ENCODE results near the gene PDE8A. TPM values are rescaled to one million over a fixed set of nuclear protein-coding genes. Genes with fewer than 3 reads are reported as not detected.
A peak's percentile ranks its signal among the peaks of the same experiment; 100 is the strongest.
"Not testable (repeated sequence)": the region's sequence is repeated elsewhere in the genome, so short reads cannot be mapped to it uniquely, and the experiment has no call there.

Gene PDE8A
- total RNA-seq, 1 experiment from 2014 or later: 27.4 TPM

- TF ChIP-seq CTCF (IDR thresholded peaks at IDR 0.05; ENCODE audit: unreplicated experiment): no peak
- BruUV-seq (replicated peaks): no TSS peak
- ChIA-PET POLR2A (interaction anchor here (0.7 to 4.0 kb wide), 2 partner anchors 9 to 54 kb away, joined by 3 to 46 read pairs; partner anchors contain the start of gene PDE8A), CTCF (interaction anchor here (0.6 to 1.0 kb wide), 4 partner anchors 10 to 840 kb away, joined by 3 to 4 read pairs (median 3); no protein-coding TSS in a partner anchor)
- Mint-ChIP-seq H3K4me1 (ENCODE audit: insufficient read depth, unreplicated experiment) (peaks cover 22% of the 10 kb centered on the region), H3K27me3 (ENCODE audit: insufficient read depth, unreplicated experiment) (no peaks in the 10 kb centered on the region), H3K27ac (ENCODE audit: low read depth, unreplicated experiment) (no peak overlapping the region), H3K9me3 (ENCODE audit: unreplicated experiment) (no peaks in the 10 kb centered on the region), H3K4me3 (ENCODE audit: unreplicated experiment) (no peak overlapping the region), H3K36me3 (ENCODE audit: insufficient read depth, unreplicated experiment) (no peaks in the 10 kb centered on the region)
- intact Hi-C loops (cut with micrococcal nuclease): no loop called here
- no peak for DNase-seq (ENCODE audit: unreplicated experiment)
These were observed 8.9 kb downstream of the PDE8A start for GRCh38 chr15:84990507-84990906.

GRCh38 chr15:84991014-84991712 is 9.5 kb downstream of the PDE8A start:
- ChIA-PET POLR2A (interaction anchor here (0.6 to 4.0 kb wide), 5 partner anchors 9 to 56 kb away, joined by 3 to 46 read pairs (median 3); partner anchors contain the start of gene PDE8A), CTCF (interaction anchor here (0.7 to 1.0 kb wide), 3 partner anchors 9 to 840 kb away, joined by 3 read pairs; no protein-coding TSS in a partner anchor)
- H3K9me3 Mint-ChIP-seq (ENCODE audit: unreplicated experiment): no peaks in the 10 kb centered on the region
- BruUV-seq (replicated peaks): no TSS peak
- no peak overlapping the region for H3K27ac Mint-ChIP-seq (ENCODE audit: low read depth, unreplicated experiment)
- no peak for DNase-seq (ENCODE audit: unreplicated experiment)
- peaks cover 21% of the 10 kb centered on the region for H3K4me1 Mint-ChIP-seq (ENCODE audit: insufficient read depth, unreplicated experiment)
- TF ChIP-seq CTCF (IDR thresholded peaks at IDR 0.05; ENCODE audit: unreplicated experiment): no peak
- no peaks in the 10 kb centered on the region for H3K27me3 Mint-ChIP-seq (ENCODE audit: insufficient read depth, unreplicated experiment)
- no peak overlapping the region for H3K4me3 Mint-ChIP-seq (ENCODE audit: unreplicated experiment)
- no peaks in the 10 kb centered on the region for H3K36me3 Mint-ChIP-seq (ENCODE audit: insufficient read depth, unreplicated experiment)
- intact Hi-C loops (cut with micrococcal nuclease): no loop called here

GRCh38 chr15:84992157-84992944 is 10.7 kb downstream of the PDE8A start:
- no peak for TF ChIP-seq CTCF (IDR thresholded peaks at IDR 0.05; ENCODE audit: unreplicated experiment)
- Mint-ChIP-seq H3K4me1 (ENCODE audit: insufficient read depth, unreplicated experiment) (peaks cover 17% of the 10 kb centered on the region), H3K27ac (ENCODE audit: low read depth, unreplicated experiment) (peak overlapping the region; percentile 26), H3K9me3 (ENCODE audit: unreplicated experiment) (no peaks in the 10 kb centered on the region), H3K4me3 (ENCODE audit: unreplicated experiment) (no peak overlapping the region), H3K27me3 (ENCODE audit: insufficient read depth, unreplicated experiment) (no peaks in the 10 kb centered on the region), H3K36me3 (ENCODE audit: insufficient read depth, unreplicated experiment) (no peaks in the 10 kb centered on the region)
- CTCF ChIA-PET: interaction anchor here (0.6 to 1.1 kb wide), 4 partner anchors 12 to 358 kb away, joined by 3 to 5 read pairs (median 3); no protein-coding TSS in a partner anchor
- intact Hi-C loops (cut with micrococcal nuclease): no loop called here
- peak; percentile 77 for DNase-seq (ENCODE audit: unreplicated experiment)
- POLR2A ChIA-PET: interaction anchor here (0.6 to 4.0 kb wide), 5 partner anchors 10 to 55 kb away, joined by 3 to 46 read pairs (median 3); partner anchors contain the start of gene PDE8A
- BruUV-seq (replicated peaks): no TSS peak

- Mint-ChIP-seq H3K4me1 (ENCODE audit: insufficient read depth, unreplicated experiment) (peaks cover 17% of the 10 kb centered on the region), H3K27me3 (ENCODE audit: insufficient read depth, unreplicated experiment) (no peaks in the 10 kb centered on the region), H3K36me3 (ENCODE audit: insufficient read depth, unreplicated experiment) (no peaks in the 10 kb centered on the region), H3K27ac (ENCODE audit: low read depth, unreplicated experiment) (no peak overlapping the region), H3K9me3 (ENCODE audit: unreplicated experiment) (no peaks in the 10 kb centered on the region), H3K4me3 (ENCODE audit: unreplicated experiment) (no peak overlapping the region)
- TF ChIP-seq CTCF (IDR thresholded peaks at IDR 0.05; ENCODE audit: unreplicated experiment): no peak
- intact Hi-C loops (cut with micrococcal nuclease): no loop called here
- BruUV-seq (replicated peaks): no TSS peak
- CTCF ChIA-PET: interaction anchor here (1.2 kb wide), 1 partner anchor 48 kb away, joined by 4 read pairs; no protein-coding TSS in a partner anchor
- POLR2A ChIA-PET: interaction anchor here (0.6 kb wide), 2 partner anchors 13 to 1075 kb away, joined by 3 read pairs; no protein-coding TSS in a partner anchor
- DNase-seq (ENCODE audit: unreplicated experiment): no peak
These were observed 14.4 kb downstream of the PDE8A start for GRCh38 chr15:84996055-84996454.

GRCh38 chr15:84996714-84997113 is 15.1 kb downstream of the PDE8A start:
- POLR2A ChIA-PET: interaction anchor here (0.6 kb wide), 1 partner anchor 1075 kb away, joined by 3 read pairs; no protein-coding TSS in a partner anchor
- H3K27me3 Mint-ChIP-seq (ENCODE audit: insufficient read depth, unreplicated experiment); intact Hi-C loops (cut with micrococcal nuclease); DNase-seq (ENCODE audit: unreplicated experiment); H3K9me3 Mint-ChIP-seq (ENCODE audit: unreplicated experiment); H3K27ac Mint-ChIP-seq (ENCODE audit: low read depth, unreplicated experiment); H3K36me3 Mint-ChIP-seq (ENCODE audit: insufficient read depth, unreplicated experiment); BruUV-seq (replicated peaks); H3K4me3 Mint-ChIP-seq (ENCODE audit: unreplicated experiment): not testable (repeated sequence)
- H3K4me1 Mint-ChIP-seq (ENCODE audit: insufficient read depth, unreplicated experiment): peaks cover 17% of the 10 kb centered on the region
- CTCF ChIA-PET: interaction anchor here (0.9 kb wide), 1 partner anchor 410 kb away, joined by 3 read pairs; no protein-coding TSS in a partner anchor
